ENCODE data around the gene ACAD8.
A peak's percentile ranks its signal among the peaks of the same experiment; 100 is the strongest.

Gene ACAD8

GRCh38 chr11:134253188-134253993 is at the start of gene ACAD8, which contains the start of gene THYN1:
Gene ACAD8 (plus strand): TSS chr11:134253568. CDS start chr11:134253601, 33 bp downstream.
Gene THYN1 (minus strand): TSS chr11:134253352. CDS start chr11:134252882, 470 bp downstream.
- peak; percentile 97 for DNase-seq

- no peak for DNase-seq
Measured at GRCh38 chr11:134205729-134206128, 47.6 kb upstream of the ACAD8 start.

DNA sequence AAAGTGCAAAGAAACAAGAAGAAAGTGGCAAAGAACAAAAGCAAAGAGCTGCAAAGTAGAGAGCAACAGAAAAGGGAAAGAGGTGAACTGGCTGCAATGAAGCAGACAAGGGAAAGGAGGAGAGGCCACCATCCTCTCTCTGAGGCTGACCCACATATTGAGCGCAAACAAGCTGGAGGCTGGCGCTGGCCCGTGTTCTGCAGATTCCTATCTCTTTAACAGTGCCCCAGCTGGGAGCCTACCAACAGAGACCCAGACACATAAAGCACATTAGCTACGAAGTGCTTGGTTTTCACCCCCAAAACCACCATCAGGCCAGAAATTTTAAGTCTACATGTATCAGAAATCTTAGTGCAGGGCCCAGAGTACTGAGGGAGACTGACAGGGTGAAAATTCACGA is 47.2 kb upstream of the ACAD8 start:
- no peak for DNase-seq

GRCh38 chr11:134207538-134208239 is 45.7 kb upstream of the ACAD8 start:
- DNase-seq, result no peak

DNA sequence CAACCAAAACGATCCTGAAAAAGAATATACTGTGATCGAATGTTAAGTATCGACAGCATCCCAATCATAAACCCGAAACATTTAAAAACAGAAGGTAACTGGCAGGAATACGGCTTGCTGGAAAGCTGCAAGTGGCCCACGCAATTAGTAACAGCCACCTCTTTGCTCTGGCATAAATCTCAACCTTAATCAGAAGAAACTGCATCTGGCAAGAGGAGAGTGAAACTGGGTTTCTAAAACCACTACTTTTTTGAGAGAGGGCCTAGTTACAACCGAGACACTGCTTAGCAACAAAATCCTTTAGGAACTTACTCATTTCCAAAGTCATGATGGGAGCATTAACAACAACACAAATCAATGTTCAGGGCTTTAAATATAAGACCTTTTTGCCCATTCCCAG is 37.5 kb upstream of the ACAD8 start:
- no peak for DNase-seq

- DNase-seq, result no peak
Measured at GRCh38 chr11:134216816-134217215, 36.6 kb upstream of the ACAD8 start.

GRCh38 chr11:134223121-134223520 is 30.2 kb upstream of the ACAD8 start:
- no peak for DNase-seq

GRCh38 chr11:134223836-134224709 is 29.3 kb upstream of the ACAD8 start, which contains the start of the genes NCAPD3 and VPS26B:
Gene NCAPD3 (minus strand): TSS chr11:134223967. CDS start chr11:134223926, 41 bp downstream.
Gene VPS26B (plus strand): TSS chr11:134224671. CDS start chr11:134225123, 452 bp downstream.
- DNase-seq, result peak; percentile 96

GRCh38 chr11:134224710-134225664 is 28.4 kb upstream of the ACAD8 start:
- peak; percentile 69 for DNase-seq

DNA sequence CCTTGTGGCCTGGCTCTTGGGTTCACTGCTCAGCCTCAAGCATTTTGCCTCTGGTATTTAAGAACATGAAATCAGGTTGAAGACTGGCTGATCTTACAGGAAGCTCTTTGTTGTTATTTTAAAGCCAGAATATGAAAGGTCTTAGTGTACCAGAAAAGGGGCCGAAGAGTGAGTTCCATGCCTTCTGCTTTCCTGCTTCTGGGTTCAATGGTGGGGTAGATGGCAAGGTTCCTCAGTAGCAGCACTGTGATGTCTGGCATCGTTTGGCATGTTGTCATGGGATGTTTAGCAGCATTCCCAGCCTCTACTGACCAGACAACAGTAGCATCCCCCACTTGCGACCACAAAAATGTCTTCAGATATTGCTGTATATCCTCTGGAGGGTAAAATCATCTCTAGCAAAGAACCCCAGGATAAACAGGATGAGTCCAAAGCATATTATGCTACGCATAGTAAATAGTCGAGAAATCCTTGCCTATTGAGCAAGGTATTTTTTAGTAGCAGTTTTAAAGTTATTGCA is 26.5 kb upstream of the ACAD8 start:
- DNase-seq, result no peak

GRCh38 chr11:134228625-134229024 is 24.7 kb upstream of the ACAD8 start:
- no peak for DNase-seq

DNA sequence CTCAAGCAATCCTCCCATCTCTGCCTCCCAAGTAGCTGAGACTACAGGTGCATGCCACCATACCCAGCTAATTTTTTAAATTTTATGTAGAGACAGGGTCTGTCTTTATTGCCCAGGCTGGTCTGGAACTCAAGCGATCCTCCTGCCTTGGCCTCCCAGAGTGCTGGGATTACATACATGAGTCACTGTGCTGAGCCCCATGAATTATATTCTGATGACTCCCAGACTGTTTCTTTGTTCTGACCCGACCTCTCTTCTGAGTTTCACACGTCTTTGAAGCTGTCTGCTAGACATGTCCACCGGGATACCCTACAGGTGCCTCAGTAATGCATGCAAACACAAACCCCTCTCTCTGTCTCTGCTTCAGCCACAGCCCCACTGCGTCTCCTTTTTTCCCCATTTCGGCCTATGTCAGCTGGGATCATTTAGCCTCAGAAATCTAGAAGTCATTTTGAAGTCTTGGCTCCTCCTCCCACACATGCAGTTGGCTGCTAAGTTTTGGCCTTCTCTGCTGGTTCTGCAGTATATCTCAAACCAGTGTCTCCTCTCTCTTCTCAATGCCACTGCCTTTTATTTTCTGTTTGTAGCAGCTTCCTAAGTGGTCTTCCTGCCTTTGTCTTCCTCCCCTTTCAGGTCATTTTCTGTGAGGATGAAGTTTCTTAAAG is 24.1 kb upstream of the ACAD8 start:
- DNase-seq, result no peak

DNA sequence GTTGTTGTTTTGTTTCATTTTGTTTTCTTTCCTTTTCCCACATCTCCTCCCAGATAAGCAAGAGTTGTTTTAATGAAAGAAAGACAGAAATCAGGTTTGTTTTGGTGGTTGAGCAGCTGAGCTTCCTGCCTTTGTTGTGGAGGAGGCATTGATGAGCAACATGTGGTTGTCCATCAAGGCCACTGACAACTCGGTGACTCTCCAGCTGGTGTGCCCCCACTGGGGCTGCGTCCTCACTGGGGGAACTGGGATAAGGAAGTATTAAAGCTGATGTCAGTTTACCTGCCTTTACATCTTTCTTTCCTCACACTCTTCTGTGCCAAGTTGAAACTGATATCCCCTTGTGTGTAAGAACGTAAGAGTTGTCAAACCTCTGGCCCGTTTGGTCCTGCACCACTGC is 23.0 kb upstream of the ACAD8 start:
- DNase-seq, result no peak

- no peak for DNase-seq
Measured at GRCh38 chr11:134231958-134232659, 21.3 kb upstream of the ACAD8 start.

DNA sequence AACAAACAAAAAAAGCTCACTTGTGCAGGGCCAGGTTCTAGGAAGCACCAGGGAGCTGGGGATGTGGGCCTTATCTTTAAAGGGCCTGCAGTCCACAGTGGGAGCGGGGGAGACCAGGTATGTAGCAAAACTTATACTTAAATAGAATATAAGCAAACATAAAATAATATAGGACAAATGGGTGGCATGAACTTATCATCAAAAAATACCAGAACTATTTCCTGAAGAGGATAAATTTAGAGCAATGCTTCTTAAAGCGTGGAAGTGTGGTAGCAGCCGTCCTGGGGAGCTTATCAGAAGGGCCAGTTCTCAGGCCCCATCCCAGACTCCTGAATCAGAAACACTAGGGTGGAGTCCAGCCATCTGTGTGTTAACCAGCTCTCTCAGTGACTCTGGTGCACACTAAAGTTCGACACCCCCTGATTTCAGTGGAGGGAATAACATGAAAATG is 19.6 kb upstream of the ACAD8 start:
- DNase-seq, result no peak

DNA sequence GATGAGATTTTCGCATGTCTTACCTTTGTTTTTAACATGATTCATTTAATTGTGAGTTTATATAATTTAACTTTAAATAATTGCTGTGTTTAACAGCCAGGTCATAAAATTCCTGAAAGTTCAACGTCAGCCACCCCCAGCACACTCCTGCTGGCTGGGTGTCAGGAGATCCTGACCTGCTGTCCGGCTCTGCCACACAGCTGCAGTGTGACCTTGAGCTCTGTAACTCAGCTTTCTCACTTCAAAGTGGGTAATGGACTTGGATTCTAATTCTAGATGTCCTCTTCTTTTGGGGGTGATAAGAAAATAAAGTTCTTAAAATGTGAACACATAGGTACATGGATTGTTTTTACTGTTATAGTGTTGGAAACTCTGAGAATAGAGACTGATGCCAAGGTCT is 18.0 kb upstream of the ACAD8 start:
- DNase-seq, result no peak

GRCh38 chr11:134236834-134237556 is 16.4 kb upstream of the ACAD8 start:
- DNase-seq, result no peak

GRCh38 chr11:134237557-134237922 is 15.8 kb upstream of the ACAD8 start:
- DNase-seq, result no peak

GRCh38 chr11:134238956-134239355 is 14.4 kb upstream of the ACAD8 start:
- DNase-seq, result no peak
